ENCODE results near the gene TARBP2.
A peak's percentile ranks its signal among the peaks of the same experiment; 100 is the strongest.

DNA sequence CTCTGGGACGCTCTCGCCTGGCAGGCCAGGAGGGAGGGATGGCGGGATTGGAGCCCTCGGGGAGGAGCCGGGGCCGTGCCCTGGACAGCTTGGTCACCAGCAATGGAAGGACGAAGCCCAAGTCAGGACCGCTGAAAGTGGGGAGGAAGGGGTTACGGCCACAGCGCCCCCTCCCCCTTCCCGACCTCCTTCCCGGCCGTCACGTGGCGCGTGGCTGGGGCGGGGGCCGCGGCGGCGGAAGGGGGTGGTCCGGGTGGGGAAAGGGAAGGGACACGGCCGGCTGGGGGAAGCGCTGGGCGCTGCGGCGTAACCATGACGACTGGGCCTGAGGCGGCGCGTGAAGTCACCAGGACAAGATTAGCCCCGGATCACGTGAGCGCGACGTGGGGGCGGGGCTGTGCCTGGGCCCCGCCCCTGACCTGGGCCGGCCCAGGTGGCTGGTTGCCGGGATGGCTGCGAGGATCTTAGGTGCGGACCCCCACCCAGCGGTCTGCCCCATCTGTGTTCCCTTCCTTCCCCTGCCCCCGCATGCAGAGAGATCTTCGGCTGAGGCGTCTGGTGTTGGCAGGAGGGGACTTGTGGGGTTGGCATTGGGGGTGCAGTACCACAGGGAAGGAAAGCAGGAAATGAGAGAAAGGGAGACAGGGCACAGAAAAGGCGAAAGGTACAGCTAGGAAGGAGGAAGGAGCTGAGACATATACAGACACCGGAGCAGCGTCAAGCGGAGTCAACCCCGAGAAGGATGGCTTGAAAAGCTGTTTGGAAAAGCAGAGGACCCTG lies 8.1 kb upstream of the TARBP2 start:
- TF ChIP-seq POLR2A (IDR thresholded peaks at IDR 0.05), result peak in 2 of 4 donors; percentile 44 to 73
- TF ChIP-seq EP300 (IDR thresholded peaks at IDR 0.05), result no peak
- peak in 2 of 3 donors; percentile 51 to 76 for TF ChIP-seq POLR2AphosphoS5 (IDR thresholded peaks at IDR 0.05)
- TF ChIP-seq, protein P1, sequence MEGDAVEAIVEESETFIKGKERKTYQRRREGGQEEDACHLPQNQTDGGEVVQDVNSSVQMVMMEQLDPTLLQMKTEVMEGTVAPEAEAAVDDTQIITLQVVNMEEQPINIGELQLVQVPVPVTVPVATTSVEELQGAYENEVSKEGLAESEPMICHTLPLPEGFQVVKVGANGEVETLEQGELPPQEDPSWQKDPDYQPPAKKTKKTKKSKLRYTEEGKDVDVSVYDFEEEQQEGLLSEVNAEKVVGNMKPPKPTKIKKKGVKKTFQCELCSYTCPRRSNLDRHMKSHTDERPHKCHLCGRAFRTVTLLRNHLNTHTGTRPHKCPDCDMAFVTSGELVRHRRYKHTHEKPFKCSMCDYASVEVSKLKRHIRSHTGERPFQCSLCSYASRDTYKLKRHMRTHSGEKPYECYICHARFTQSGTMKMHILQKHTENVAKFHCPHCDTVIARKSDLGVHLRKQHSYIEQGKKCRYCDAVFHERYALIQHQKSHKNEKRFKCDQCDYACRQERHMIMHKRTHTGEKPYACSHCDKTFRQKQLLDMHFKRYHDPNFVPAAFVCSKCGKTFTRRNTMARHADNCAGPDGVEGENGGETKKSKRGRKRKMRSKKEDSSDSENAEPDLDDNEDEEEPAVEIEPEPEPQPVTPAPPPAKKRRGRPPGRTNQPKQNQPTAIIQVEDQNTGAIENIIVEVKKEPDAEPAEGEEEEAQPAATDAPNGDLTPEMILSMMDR (IDR thresholded peaks at IDR 0.05), result no peak
